Measurements from ENCODE around the gene PAGE2B. TPM values are rescaled to one million over a fixed set of nuclear protein-coding genes. Genes with fewer than 3 reads are reported as not detected.
"Not testable (repeated sequence)": the region's sequence is repeated elsewhere in the genome, so short reads cannot be mapped to it uniquely, and the experiment has no call there.

The PAGE2B gene
- total and polyA plus RNA-seq, 3 donors from 2014 or later, result 33.9 to 86.8 (median 50.8) TPM

DNA sequence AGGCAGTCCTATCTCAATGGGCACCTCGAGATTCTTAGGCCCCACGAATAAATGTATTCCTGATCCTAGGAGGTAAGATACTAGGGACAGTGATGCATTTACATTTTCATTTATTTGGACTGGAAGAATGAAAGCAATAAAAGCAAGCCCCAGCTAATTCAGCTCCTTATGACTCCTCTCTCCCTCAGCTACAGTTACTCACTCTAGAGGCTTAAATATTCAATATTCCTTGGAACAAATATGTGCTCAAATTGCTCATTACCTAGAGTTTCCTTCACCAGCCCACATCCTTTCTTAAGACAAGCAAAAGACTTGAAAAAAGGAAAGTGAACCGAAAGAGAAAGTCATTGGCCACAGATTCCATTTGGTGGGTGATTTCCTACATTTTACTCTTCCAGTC is 27.9 kb downstream of the PAGE2B start:
- Histone ChIP-seq H3K27me3 (no peaks in the 10 kb centered on the region), H3K27ac (no peak overlapping the region), H3K9me3 (no peaks in the 10 kb centered on the region), H3K36me3 (ENCODE audit: low read depth, missing control alignments) (no peaks in the 10 kb centered on the region), H3K4me3 (no peak overlapping the region), H3K4me1 (no peaks in the 10 kb centered on the region)
- intact Hi-C loops (cut with DNase I; ENCODE audit: low total_unique reads), result no loop called here
- DNase-seq, result no peak
- TF ChIP-seq POLR2A (IDR thresholded peaks at IDR 0.05), result no peak
- TF ChIP-seq, protein P1, sequence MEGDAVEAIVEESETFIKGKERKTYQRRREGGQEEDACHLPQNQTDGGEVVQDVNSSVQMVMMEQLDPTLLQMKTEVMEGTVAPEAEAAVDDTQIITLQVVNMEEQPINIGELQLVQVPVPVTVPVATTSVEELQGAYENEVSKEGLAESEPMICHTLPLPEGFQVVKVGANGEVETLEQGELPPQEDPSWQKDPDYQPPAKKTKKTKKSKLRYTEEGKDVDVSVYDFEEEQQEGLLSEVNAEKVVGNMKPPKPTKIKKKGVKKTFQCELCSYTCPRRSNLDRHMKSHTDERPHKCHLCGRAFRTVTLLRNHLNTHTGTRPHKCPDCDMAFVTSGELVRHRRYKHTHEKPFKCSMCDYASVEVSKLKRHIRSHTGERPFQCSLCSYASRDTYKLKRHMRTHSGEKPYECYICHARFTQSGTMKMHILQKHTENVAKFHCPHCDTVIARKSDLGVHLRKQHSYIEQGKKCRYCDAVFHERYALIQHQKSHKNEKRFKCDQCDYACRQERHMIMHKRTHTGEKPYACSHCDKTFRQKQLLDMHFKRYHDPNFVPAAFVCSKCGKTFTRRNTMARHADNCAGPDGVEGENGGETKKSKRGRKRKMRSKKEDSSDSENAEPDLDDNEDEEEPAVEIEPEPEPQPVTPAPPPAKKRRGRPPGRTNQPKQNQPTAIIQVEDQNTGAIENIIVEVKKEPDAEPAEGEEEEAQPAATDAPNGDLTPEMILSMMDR (IDR thresholded peaks at IDR 0.05), result no peak
- WGBS, 2 donors, result 86 to 89% methylated on average over 3 of the region's 3 CpGs

DNA sequence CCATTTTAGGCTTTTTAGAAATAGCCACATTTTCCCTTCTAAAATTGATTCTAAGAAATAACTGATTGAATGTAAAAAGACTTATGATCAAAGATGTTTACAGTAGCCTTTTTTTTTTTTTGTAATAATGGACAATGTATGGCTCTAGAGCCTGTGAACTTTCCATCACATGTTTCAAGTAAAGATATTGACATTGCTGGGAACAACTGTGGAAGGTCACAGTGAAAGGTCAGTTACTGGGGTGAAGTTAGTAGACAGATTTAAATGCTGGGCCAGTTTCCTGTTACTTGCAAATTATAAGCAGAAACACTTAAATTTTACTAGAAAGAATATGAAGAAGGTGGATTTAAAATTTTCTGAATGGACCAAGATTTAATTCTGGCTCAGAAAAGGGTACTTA is 32.4 kb downstream of the PAGE2B start:
- no peaks in the 10 kb centered on the region for H3K27me3 ChIP-seq
- H3K4me3 ChIP-seq, result no peak overlapping the region
- intact Hi-C loops (cut with DNase I; ENCODE audit: low total_unique reads), result no loop called here
- H3K9me3 ChIP-seq, result no peaks in the 10 kb centered on the region
- H3K27ac ChIP-seq, result no peak overlapping the region
- no peak for DNase-seq
- TF ChIP-seq, protein P1 (IDR thresholded peaks at IDR 0.05), result no peak
- no peak for TF ChIP-seq POLR2A (IDR thresholded peaks at IDR 0.05)
- H3K4me1 ChIP-seq, result no peaks in the 10 kb centered on the region
- H3K36me3 ChIP-seq (ENCODE audit: low read depth, missing control alignments), result no peaks in the 10 kb centered on the region

DNA sequence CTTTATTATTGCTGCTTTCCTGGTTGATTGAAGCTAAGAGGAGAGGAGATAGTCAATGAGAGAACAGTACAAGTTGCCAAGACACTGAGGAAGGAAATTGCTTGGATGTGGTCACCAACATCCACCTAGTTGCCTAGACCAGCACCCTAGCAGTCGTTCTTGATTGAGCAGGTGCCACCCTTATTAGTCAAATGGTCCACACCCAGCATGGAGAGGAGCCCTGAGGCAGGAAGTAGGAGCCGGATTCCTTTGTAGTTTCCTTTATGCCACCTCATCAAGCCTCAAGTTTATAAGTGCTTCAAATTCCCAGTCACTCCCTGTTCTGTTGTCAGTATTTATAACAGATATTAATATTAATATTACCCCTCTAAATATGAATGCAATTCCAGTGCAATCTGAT is 33.1 kb downstream of the PAGE2B start:
- Histone ChIP-seq H3K27ac (no peak overlapping the region), H3K27me3 (no peaks in the 10 kb centered on the region), H3K9me3 (no peaks in the 10 kb centered on the region), H3K4me1 (no peaks in the 10 kb centered on the region), H3K36me3 (ENCODE audit: low read depth, missing control alignments) (no peaks in the 10 kb centered on the region), H3K4me3 (no peak overlapping the region)
- WGBS, 2 donors, result 68 to 81% methylated on average over 2 of the region's 2 CpGs
- no peak for TF ChIP-seq POLR2A (IDR thresholded peaks at IDR 0.05)
- TF ChIP-seq, protein P1 (IDR thresholded peaks at IDR 0.05), result no peak
- intact Hi-C loops (cut with DNase I; ENCODE audit: low total_unique reads), result no loop called here
- no peak for DNase-seq

DNA sequence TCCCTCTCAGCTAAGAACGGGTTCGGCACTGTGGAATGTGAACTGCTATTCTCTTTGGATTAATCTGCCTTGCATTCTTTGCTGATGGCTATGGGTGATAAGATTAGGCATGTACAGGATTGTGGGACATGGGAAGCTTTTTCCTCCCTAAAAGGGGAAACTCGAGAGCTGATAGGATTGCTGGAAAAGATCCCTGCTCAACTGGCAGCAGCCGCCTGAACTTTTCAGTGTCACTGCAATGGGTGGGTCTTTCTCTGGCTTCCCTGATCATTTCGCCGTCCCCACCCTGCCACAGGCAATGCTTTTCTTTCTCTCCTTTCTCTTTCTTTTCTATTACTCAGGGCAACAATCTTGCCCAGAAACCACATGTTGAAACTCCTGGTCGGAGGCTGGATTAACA is 34.5 kb downstream of the PAGE2B start:
- TF ChIP-seq POLR2A (IDR thresholded peaks at IDR 0.05), result no peak
- TF ChIP-seq, protein P1 (IDR thresholded peaks at IDR 0.05), result no peak
- H3K4me1 ChIP-seq, result no peaks in the 10 kb centered on the region
- no peak overlapping the region for H3K4me3 ChIP-seq
- H3K36me3 ChIP-seq (ENCODE audit: low read depth, missing control alignments), result no peaks in the 10 kb centered on the region
- H3K9me3 ChIP-seq, result no peaks in the 10 kb centered on the region
- H3K27ac ChIP-seq, result no peak overlapping the region
- intact Hi-C loops (cut with DNase I; ENCODE audit: low total_unique reads), result no loop called here
- no peak for DNase-seq
- 43 to 80% methylated on average over 6 to 7 of the region's 7 CpGs for WGBS, 2 donors
- H3K27me3 ChIP-seq, result no peaks in the 10 kb centered on the region

DNA sequence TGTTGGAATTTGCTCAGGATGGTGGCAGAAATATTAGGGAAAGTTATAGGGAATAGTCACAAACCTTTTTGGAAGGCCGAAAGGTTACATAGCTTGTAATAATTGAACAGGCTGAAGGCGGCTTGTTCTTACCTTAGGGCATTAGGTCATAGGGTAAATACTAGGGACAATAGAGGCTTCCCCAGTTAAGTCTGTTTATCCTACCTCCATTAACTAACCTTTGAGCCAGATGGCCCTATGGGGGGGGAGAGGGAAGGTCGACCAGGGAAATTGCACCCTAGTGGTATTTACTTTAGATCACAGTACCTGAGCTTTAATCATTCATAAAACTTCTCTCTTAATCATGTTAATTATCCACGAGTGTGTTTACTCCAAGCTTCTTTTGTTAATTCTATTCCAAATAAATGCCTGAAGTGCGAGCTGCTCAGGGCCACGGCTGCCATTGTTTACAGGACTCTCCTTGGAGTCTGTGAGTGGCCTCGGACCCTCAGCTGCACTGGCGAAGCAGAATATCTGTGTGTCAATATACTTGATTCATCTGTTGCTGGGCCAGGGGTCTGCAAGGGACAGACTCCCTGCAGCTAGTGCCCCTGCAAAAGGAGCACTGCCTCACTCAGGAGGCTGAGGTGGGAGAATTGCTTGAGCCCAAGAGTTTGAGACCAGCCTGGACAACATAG is 36.9 kb downstream of the PAGE2B start:
- no peaks in the 10 kb centered on the region for H3K27me3 ChIP-seq
- 73 to 77% methylated on average over 8 of the region's 8 CpGs for WGBS, 2 donors
- H3K27ac ChIP-seq, result no peak overlapping the region
- no peaks in the 10 kb centered on the region for H3K36me3 ChIP-seq (ENCODE audit: low read depth, missing control alignments)
- H3K4me1 ChIP-seq, result no peaks in the 10 kb centered on the region
- intact Hi-C loops (cut with DNase I; ENCODE audit: low total_unique reads), result no loop called here
- no peak for DNase-seq
- no peak overlapping the region for H3K4me3 ChIP-seq
- no peaks in the 10 kb centered on the region for H3K9me3 ChIP-seq
- TF ChIP-seq, protein P1 (IDR thresholded peaks at IDR 0.05), result no peak
- no peak for TF ChIP-seq POLR2A (IDR thresholded peaks at IDR 0.05)

DNA sequence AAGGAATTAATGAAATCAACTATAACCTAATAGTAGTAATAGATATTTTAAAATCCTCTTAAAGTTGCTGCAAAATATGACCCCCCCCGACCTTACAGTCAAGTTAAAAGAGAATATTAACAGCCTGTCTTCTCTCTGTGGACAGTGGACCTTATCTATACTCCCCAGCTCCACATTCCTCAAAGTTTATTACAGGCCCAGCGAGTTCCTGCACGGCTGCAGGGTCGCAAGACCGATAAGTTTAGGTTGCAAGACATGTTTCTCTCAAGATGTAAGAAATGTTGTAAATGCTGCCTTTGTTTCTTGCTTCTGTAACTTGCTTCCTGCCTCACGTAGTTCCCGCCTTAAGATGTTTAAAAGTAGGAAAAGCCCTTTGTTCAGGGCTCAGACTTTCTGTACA is 41.8 kb downstream of the PAGE2B start:
- H3K27me3 ChIP-seq; DNase-seq; H3K36me3 ChIP-seq (ENCODE audit: low read depth, missing control alignments); H3K9me3 ChIP-seq; intact Hi-C loops (cut with DNase I; ENCODE audit: low total_unique reads); H3K4me1 ChIP-seq; H3K4me3 ChIP-seq; H3K27ac ChIP-seq: not testable (repeated sequence)
- WGBS, 2 donors, result 39 to 41% methylated on average over 7 of the region's 7 CpGs
